Astrocyte (in vitro differentiated cells and primary cell): ENCODE data around the gene TLCD2.
"Not testable (repeated sequence)": the region's sequence is repeated elsewhere in the genome, so short reads cannot be mapped to it uniquely, and the experiment has no call there.

Source experiments
- CTCF ChIP-seq: IDR thresholded peaks from 2 replicates; pipeline ENCODE4 v1.5.1; 2011; ENCODE audit warnings: low read depth, mild to moderate bottlenecking, inconsistent platforms, low read length, moderate library complexity; ENCODE audit not compliant: insufficient read depth
- EZH2 ChIP-seq: IDR thresholded peaks from 2 replicates; pipeline ENCODE4 v1.6.1; 2012; ENCODE audit warnings: mild to moderate bottlenecking, low read length, inconsistent platforms; ENCODE audit not compliant: insufficient read depth

- TF ChIP-seq CTCF, EZH2: not testable (repeated sequence)
Measured at GRCh38 chr17:1708791-1709346, 1.3 kb downstream of the TLCD2 start.
